HG02678 (cell line): Measurements from ENCODE around the gene CSNK2A3.
"Not testable (repeated sequence)": the region's sequence is repeated elsewhere in the genome, so short reads cannot be mapped to it uniquely, and the experiment has no call there.

Experiments used
- ATAC-seq: cut with Tn5 transposase; IDR thresholded peaks from one replicate; pipeline ENCODE4 v1.9.1; 2021; ENCODE audit warnings: mild to moderate bottlenecking, moderate library complexity; ENCODE audit not compliant: unreplicated experiment

CSNK2A3 gene

DNA sequence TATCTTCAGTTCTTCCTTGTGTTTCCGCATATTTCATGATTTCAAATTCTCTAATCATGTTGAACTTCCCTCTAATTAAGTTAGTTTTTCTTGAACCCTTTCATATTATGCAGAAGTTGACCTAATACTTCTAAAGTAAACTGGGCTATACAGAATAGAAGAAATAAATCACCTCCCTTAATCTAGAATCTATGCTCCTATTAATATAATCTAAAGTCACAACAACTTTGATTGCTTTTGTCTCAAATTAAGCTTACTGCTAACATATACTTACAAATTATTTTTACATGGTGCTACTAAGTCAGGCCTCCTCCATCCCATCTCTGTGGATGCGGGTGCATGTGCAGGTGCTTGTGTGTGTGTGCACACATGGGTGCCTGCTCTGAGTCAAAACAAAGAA lies 27.3 kb upstream of the CSNK2A3 start:
- no peak for ATAC-seq

DNA sequence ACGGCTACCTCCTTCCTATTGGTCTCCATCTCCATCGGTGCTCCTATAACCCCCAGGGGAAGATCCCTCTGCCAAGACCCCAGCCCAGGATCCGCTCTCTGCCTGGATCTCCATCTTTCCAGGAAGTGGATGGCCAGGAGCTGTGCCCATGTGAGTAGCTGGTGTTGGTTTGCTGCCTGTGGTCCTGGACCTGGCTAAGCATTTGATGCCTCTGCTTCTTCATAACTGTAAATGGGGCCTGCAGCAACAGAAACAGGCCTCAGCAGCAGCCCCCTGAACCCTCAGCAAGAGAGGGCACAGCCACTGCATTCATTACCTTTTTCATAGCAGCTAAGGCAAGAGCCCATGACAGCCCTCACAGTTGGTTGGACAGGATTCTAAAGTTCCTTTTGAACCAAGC lies 26.6 kb upstream of the CSNK2A3 start:
- ATAC-seq, result no peak

DNA sequence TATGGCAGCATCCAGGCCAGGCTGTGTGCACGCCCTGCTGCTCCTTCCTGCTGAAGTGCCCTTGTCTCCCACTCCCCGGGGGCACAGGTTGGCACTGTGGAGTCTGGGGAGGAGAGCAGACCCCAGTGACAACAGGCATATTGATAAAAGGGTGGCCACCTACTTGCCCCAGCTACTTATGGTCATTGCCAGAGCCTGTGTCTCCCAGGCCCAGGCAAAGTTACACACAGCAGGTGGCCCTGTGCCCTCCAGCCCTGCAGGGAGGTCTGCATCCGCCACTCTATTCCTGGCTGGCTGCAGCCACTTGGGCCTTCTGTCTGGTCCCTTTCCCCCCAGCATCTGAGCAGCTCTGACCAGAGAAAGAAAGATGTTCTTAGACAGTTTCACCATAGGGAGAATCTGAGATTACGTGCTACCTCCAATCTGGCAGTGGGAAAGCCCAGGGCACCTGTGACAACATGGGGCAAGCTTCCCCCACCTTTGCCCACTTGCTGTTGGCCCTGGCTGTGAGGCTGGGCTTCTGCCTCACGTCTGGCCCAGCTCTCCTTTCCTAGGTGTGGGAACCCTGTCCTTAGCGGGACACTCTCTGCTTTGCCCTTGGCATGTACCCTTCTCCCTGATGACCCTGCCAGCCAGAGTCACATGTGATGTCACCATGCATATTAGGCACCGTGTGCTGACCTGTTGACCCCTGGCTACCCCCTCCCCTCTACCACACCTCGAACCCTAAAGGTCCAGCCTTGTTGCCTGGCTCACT lies 25.3 kb upstream of the CSNK2A3 start:
- ATAC-seq, result no peak

DNA sequence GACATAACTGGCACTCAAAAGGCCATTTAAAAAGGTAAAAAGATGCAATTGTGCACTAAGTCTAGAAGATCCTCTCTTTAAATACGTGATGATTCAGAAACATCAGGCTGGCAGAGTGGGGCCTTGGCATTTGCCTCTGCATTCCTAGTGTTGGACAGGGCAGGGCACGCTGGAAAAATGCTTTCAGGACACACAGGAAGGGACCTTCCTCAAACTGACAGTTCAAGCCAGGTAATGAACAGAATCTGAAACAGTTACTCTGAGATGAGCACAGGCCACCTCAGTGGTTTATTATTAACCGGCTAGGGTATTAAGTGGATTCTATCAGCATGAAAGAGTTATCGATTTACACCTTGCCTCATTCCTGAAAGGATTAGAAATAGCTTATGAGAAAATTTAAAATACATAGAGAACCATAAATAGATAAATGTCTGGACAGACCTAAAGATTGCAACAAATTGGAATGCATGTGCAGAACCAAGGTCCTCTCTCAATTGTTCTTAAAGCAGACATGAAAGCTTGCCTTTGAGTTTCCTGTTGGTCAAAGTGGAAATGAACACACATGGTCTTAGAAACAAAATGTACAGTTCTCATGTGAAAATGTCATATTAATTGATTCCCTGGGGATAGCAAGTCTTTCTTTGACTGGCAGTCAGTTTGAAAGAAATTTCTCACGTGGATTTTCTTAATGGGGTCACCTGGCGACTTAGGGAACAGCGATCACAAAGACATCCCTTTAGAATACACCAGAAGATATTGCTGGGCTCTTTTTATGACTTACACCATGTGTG lies 21.5 kb upstream of the CSNK2A3 start:
- ATAC-seq, result no peak

DNA sequence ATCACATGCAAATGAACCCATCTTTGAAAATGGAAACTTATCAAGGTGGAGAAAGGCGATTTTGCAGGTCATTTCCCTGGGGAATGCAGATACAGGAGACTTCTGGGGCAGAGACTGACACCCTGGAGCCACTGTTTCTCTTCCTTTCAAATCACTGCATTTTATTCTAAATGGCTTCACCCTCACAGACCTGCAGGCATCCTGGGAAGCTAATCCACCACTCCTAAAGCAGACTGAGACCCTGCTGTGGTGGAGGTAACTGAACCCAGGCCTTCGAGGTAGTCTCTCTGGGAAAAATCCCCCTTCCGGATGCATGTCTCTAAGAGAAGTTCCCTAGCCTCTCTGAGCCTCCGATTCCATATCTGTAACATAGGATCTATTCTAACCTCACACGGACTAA lies 20.9 kb upstream of the CSNK2A3 start:
- ATAC-seq, result no peak

DNA sequence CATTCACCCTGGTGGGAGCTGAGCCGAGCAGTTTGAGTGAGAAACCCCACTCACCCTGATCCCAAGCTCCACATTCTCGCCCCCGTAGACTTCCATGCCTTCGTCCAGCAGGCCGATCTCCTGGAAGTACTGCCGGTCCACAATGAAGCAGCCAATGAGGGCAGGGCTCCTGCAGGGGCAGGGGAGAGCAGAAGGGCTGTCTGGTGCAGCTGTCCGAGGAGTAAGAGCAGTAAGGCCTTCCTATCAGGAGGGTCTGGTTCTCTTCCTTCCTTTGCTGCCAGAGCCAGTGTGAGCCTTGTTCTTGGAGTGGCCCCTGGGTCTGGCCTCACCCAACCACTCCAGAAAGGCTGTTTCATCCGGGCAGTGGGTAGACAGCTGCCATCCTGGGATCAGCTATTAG lies 19.4 kb upstream of the CSNK2A3 start:
- ATAC-seq, result no peak

DNA sequence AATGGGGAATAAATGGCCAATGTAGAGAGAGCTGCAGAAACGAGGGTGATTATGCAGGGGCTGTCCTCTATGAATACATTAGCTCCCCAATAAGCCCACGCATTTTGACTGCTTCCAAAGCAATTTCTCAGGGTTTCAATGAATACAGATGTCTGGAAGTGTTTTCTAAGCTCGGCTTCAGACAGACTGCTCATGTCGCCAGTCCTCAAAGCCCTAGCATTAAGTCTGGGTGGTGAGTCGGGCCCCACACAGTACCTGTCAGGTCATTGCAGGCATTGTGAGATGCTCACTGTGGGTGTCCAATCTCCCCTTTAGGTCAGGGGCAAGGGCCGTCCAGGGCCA lies 17.9 kb upstream of the CSNK2A3 start:
- no peak for ATAC-seq

DNA sequence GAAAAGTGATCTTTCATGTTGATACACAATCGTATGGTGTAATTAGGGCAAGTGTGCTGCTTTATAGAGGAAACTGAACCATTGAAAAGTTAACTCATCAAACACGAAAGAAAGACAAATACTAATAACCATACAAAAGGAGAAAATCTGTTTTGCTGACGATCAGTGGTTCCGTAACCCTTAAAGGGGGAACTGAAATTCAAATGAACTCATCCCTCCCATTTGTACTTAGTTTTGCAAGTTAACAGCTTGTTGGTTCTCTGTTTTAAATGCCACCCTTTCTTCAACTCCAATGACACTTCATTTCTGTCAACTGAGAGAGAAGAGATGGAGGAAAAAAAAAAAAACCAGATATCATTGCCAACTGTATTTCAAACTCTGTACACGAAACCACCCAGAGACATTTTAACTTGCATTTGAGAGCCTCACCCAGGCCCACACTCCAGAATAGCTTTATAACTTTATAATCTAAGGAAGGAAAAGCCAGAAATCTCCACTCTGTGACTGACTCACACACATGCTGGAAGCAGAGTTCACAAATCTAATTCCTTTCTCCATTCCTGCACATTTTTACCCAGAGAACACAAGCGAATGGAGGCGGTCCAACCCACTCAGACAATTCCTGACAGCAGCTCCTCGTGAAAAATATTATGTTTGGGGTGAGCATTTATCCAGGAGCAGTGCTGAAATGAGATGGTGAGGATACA lies 17.4 kb upstream of the CSNK2A3 start:
- no peak for ATAC-seq

DNA sequence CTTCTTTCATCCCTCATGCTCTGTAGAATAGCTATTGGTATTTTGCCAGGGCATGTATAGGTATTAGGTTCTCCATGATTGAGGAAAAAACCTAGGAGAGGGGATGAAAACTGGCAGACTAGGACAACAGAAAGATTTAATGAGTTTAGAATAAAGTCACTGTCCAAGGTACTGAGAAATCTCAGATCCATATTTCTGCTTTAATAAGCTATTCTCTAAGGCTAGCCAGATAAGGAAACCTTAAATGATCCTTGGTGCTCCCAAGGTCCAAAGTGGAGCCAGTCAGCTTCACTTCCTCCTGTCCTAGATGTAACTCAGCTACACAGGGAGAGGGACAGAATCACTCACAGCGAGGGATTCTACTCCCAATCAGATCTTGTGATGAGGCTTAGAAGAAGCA lies 13.7 kb upstream of the CSNK2A3 start:
- no peak for ATAC-seq

DNA sequence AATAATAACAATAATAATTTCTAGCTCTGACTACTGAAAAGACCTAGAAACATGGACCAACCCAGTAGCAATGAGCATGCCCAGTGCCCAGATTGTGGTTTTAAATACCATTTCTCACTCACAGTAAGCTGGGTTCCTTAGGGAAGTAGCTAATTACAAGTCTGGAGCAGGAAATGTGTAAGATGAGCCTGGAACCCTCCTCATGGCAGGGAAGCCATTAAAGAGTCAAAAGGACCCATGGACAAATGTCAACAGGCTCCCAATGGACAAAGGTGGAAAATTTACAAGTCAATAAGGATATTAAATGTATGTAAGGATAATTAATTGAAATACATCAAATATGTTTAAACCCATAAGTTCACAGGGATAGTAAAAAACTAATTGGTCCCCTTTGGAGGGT lies 10.6 kb upstream of the CSNK2A3 start:
- ATAC-seq, result no peak

DNA sequence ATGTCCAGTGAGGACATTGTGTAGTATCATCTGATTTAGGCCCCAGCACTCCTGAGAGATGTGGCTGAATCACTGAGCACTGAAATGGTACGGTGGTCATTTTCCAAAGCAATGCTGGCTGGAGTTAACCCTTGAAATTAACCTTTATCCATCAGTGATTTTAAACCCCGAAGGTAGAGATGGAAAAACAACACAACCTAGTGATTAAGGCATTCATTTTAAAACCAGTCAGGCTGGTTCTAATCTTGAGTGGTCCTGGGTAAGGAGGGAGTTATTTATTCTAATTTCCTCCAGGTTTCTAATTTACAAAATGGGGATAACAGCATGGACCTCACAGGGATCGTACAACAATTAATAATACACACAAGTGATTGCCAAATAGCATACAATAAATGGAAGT lies 6.6 kb upstream of the CSNK2A3 start:
- no peak for ATAC-seq

DNA sequence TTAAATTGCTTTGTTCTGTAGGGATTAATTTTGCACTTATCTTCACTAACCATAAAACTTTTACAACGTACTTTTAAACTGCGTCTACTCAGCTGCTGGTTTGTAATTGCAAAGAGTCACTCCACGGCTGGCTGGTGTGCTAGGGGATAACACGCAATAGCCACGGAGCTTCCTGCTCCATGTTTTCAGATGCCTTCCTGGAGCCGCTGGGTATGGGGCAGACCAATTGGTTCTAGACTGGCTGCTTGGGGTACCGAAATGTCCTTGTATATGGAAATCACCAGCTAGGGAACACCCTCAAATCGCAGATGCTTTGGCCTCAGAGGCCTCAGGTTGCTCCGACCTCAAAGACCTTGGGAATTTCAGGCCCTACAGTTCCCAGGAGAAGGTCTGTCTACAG lies 3.8 kb upstream of the CSNK2A3 start:
- ATAC-seq, result no peak

DNA sequence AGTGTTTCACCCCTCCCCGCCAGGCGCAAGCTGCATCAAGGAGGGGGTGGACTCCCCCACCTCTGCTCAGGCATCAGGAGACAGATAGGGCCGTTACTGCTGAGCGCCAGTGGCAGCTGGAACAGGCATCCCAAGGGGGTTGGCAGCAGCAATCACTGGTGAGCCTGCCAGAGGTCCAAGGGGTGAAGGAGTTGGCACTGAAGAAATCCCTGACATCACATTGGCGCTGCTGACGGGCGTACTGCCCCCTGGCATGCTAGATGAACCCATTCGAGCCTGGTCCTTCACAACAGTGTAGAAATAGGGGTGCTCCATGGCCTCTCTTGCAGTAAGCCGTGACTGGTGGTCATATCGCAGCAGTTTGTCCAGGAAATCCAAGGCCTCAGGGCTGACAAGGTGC lies 1.2 kb downstream of the CSNK2A3 start:
- ATAC-seq, result not testable (repeated sequence)

DNA sequence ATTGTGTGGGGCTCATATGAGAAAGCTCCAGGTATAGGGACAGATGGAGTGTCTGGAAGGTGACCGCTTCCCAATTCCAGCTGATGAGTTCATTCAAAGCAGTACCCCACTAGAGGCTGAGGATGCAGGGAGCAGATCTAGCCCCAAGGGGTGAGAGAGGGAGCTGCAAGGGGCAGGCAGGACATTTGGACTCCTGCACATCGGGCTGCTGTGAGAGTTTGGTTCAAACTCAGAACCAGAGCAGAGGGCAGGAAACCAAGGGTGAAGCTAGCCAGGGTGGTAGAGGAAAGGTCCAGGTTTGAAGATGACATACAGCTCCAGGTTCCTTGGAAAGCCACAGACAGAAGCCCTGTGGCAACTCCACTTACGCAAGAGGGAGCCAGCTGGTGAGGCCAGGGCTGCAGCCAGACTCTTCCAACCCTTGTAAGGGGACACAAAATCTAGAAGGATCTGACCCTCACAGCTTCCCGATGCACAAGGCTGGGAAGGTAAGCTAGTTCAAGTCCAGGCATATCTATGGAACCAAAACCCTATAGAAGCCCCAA lies 1.9 kb downstream of the CSNK2A3 start:
- ATAC-seq, result no peak

DNA sequence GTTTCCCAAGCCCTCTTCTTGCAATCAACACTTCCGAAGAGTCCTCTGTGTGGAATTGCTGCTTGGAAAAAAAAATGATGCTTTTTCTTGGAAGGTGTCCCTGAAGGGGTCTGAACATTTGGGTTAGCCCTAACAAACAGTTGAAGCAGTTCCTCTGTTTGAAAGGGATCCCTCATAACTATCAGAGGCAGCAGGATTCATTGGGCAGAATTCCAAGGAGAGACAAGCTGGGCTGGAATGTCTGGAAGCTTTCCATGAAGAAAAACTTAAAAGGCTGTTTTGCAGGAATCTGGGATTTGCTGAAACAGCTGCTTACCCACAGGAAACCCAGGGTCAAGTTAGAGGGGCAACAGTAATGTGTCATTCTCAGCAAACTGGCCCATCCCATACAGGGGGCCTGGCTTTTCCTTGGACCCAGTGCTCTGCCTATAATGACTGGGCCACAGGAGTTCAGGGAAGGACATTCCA lies 3.1 kb downstream of the CSNK2A3 start:
- no peak for ATAC-seq

DNA sequence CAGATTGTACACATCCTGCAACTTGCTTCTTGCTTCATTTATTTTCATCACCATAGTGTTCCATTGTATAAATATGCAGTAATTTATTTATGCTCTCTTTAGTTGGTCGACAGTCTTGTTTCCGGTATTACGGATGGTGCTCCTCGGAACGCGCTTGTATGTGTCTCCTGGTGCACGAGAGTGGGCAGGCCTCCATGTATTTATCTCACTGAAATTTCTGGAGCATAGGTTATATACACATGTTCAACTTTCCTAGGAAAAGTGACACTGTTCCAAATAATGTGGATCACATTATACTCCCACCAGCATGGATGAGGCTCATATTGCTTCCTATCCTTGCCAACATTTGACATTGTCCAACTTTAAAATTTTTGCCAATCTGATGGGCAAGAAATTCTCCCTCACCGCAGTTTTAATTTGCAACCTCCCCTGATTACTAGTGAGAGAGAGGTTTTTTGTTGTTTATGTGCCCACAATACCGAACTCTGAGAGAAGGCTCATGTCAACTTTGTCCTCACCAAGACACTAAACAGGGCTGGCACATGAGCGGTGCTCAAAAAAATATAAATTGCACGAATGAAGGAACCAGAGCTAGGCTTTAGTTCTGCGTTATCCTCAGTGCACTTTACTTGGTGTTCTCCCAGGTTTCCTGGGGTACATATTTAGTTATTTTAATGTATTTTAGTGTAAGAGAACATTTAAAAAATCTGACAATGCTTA lies 3.8 kb downstream of the CSNK2A3 start:
- ATAC-seq, result no peak

DNA sequence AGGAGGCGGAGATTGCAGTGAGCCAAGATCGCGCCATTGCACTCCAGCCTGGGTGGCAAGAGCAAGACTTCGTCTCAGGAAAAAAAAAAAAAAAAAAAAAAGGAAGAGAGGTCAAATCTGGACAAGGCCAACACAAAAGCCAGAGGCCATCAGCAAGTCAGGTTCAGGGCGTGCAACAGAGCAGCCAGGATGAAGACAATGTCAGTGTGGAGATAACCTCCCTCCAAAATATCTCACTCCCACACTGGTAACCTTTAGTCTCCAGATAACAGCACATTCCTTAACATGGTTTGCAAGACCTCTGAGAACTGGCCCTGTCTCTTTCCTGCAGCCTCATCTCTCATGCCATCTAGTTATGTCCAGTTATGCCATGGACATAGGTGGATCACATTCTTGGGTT lies 4.7 kb downstream of the CSNK2A3 start:
- no peak for ATAC-seq

DNA sequence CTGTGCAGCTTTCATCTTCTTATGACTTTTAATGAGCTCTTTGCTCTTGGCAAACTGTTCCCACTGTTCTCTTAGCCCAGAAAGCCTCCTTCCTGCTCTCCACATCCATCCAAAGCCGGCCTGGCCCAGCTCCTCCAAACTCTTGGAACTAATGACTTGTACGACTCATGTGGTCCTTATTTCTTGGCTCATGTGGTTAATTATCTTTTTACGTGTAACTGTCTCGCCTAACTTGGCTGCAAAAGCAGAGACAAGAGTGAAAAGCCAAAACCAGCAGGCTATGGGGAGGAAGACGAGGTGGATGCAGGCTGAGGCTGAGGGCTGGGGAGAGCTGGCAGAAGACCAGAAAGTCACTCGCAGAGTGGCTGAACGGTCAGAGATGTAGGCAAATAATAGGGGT lies 5.5 kb downstream of the CSNK2A3 start:
- no peak for ATAC-seq

DNA sequence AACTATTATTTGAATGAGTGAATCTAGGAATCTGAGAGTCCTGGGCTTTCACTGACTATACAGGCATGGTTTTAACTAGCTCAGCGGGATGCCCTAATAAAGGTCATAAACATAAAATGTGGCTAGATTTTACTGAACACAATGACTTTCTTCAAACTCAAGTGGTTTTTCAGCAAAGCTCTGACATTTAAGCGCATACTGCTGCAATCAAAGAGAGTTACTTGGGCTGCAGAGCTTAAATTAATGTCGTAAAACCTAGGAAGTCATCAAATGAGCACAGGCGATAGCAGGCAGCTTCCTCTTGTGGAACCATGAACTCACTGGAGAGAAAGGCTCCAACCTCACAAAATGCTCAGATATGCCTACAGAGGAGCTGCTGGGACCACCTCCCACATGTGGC lies 6.7 kb downstream of the CSNK2A3 start:
- ATAC-seq, result no peak

DNA sequence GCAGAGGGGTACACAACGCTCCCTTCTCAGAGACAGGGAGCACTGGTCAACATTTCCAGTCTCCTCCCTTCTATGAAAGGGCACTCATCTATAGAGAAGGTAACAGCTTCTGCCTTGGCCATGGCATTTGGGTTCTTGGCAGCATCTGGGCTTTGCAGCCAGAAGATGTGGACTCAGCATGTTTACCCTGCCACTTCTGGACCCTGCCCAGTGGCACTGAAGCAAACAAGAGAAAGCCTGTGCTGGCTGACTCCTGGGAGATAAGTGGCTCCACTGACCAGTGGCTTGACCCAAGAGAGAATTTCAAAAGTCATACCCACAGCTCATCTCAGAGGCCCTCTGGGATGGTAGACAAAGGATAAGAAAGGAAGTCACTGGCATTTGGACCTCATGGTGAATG lies 8.0 kb downstream of the CSNK2A3 start:
- ATAC-seq, result no peak

DNA sequence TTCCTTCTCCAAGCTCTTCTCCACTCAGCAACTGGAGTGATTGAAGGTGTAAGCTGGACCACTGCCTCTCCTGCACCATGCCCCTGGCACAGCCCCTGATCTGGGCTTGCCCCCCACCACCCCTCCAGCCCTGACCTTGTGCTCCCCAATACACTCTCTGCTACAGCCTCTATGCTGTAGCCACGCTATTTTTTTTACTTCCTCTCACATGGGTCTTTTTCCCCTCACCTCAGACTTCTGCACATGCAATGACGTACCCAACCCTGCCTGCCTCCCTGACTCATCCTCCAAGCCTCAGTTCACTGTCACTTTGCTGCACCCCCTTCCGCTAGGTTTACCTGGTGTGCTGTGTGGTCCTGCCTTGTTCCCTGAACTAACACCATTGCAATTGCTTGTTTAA lies 9.0 kb downstream of the CSNK2A3 start:
- no peak for ATAC-seq
